RWPE2 (cell line): ENCODE measurements around the gene PEX19.
"Not testable (repeated sequence)": the region's sequence is repeated elsewhere in the genome, so short reads cannot be mapped to it uniquely, and the experiment has no call there.

Experiments
- ATAC-seq: fragments of 200-7000 bp; cut with Tn5 transposase; 3 replicates; pipeline ENCODE4 v1.9.1; 2021; ENCODE audit warnings: low read depth
- DNase-seq: peaks from one replicate; pipeline ENCODE4 v3.0.0-alpha.2; 2020; ENCODE audit warnings: low spot score
- H3K27ac ChIP-seq: fragments of 450-650 bp; 2 replicates; pipeline ENCODE4 v1.5.1; 2017; ENCODE audit warnings: mild to moderate bottlenecking; ENCODE audit not compliant: poor library complexity, severe bottlenecking
- H3K27me3 ChIP-seq: fragments of 250-450 bp; sonication (Bioruptor Pico); 2 replicates; pipeline ENCODE4 v1.5.1; 2021; ENCODE audit warnings: mild to moderate bottlenecking, moderate library complexity; ENCODE audit not compliant: insufficient read depth, poor library complexity, severe bottlenecking
- H3K36me3 ChIP-seq: fragments of 250-450 bp; sonication (Bioruptor Pico); 2 replicates; pipeline ENCODE4 v1.5.1; 2020; ENCODE audit warnings: low read depth, mild to moderate bottlenecking, moderate library complexity
- H3K4me1 ChIP-seq: fragments of 250-450 bp; sonication (Bioruptor Pico); 2 replicates; pipeline ENCODE4 v1.5.1; 2021; ENCODE audit warnings: mild to moderate bottlenecking, moderate library complexity; ENCODE audit not compliant: insufficient read depth, poor library complexity, severe bottlenecking
- H3K4me3 ChIP-seq: fragments of 250-450 bp; sonication (Bioruptor Pico); 2 replicates; pipeline ENCODE4 v1.5.1; 2021; ENCODE audit warnings: mild to moderate bottlenecking, moderate library complexity; ENCODE audit not compliant: severe bottlenecking
- H3K9me3 ChIP-seq: fragments of 250-450 bp; sonication (Bioruptor Pico); 2 replicates; pipeline ENCODE4 v1.5.1; 2021; ENCODE audit warnings: mild to moderate bottlenecking, moderate library complexity; ENCODE audit not compliant: severe bottlenecking
- TF ChIP-seq, protein P1 (sequence below): fragments of 450-650 bp; IDR thresholded peaks from one replicate; pipeline ENCODE4 v1.5.1; 2017; ENCODE audit warnings: mild to moderate bottlenecking, moderate library complexity; ENCODE audit not compliant: poor library complexity, severe bottlenecking

Gene PEX19

DNA sequence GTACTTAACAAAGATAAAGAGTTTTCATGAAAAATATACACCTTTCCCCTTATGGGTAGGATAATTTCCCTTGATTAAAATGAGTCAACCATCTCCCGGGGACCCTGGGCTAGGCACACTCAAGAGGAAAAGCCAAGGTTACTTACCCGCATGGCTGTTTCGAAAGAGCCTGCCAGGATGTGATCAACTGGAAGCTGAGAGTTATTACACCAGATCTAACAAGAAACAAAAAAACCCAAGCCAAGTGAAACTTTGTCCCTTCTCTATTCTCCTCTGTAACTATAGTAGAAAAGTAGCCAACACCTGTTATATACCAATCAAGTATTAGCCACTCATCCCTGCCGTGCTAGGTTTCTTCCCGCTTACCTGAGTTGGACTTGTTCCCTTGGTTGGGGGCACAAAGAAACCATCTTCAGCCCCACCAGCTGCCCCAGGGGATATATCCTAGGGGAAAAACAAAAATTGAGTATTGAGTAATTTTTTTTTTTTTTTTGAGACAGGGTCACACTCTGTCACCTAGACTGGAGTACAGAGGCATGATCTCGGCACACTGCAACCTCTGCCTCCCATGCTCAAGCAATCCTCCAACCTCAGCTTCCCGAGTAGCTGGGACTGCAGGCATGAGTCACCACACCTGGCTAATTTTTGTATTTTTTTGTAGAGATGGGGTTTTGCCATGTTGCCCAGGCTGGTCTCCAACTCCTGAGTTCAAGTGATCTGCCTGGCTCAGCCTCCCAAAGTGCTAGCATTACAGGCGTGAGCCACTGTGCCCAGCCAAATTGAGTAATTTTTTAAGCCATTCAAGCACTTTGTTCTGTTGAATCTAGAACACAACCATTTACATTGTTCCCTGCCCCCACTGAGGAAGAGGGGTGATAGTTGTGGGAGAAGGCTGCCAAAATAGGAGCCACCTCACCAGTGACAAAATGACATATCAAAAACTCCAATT is 8.4 kb upstream of the PEX19 start:
- H3K27ac ChIP-seq = no peak overlapping the region
- H3K36me3 ChIP-seq = peaks cover 99% of the 10 kb centered on the region
- ATAC-seq = no peak

DNA sequence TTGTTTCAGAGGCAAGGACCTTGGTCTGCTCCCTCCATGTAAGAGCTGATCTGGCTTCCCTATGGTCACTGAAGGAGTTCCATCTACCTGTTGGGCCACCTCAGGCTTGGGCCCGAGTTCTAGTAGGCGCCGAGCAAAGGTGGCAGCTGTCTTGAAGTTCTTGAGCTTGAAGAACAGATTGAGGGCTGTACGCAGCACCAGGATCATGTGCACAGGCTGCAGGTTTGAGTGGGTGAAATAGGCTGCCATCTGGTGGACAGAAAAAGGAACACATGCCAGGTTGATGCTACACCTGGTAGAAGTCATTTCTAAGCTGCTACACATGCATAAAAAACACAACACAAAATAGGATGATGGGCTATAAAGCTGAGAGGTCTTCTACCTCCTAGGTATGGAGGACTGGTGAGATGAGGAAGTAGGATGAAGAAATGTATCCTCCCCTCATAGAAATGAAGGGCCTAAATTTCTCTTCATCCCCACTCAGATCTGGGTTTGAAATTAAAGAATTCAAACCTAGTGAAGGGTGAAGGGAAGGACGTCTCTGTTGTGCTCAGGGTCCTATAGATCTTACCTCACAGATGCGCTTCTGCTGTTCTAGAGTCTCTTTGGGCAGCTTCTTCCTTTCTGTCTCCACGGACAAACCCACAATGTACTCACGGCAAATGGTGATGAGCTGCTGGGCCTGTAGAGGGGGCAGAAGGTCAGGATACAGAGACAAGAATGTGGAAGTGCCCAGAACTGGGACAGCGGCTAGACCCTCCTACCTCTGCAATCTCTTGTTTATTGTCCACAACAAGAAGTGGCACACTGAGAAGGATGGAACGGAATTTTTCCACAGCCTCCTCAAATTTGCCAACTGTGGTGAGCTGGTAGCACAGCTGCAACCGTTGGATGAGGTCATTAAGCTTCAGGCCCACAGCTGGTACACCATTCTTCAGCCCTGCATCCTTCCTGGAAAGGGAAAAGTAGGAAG is 6.6 kb upstream of the PEX19 start:
- Histone ChIP-seq H3K4me3 (no peak overlapping the region), H3K27ac (no peak overlapping the region), H3K36me3 (peaks cover 82% of the 10 kb centered on the region), H3K9me3 (no peaks in the 10 kb centered on the region), H3K27me3 (no peaks in the 10 kb centered on the region), H3K4me1 (no peaks in the 10 kb centered on the region)
- TF ChIP-seq, protein P1, sequence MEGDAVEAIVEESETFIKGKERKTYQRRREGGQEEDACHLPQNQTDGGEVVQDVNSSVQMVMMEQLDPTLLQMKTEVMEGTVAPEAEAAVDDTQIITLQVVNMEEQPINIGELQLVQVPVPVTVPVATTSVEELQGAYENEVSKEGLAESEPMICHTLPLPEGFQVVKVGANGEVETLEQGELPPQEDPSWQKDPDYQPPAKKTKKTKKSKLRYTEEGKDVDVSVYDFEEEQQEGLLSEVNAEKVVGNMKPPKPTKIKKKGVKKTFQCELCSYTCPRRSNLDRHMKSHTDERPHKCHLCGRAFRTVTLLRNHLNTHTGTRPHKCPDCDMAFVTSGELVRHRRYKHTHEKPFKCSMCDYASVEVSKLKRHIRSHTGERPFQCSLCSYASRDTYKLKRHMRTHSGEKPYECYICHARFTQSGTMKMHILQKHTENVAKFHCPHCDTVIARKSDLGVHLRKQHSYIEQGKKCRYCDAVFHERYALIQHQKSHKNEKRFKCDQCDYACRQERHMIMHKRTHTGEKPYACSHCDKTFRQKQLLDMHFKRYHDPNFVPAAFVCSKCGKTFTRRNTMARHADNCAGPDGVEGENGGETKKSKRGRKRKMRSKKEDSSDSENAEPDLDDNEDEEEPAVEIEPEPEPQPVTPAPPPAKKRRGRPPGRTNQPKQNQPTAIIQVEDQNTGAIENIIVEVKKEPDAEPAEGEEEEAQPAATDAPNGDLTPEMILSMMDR = peak; percentile 86
- DNase-seq = no peak
- ATAC-seq = peak; percentile 87

More for the DNA sequence above, 8.4 kb upstream of the PEX19 start:
- Histone ChIP-seq H3K27me3 (no peaks in the 10 kb centered on the region), H3K4me1 (no peaks in the 10 kb centered on the region), H3K4me3 (no peak overlapping the region), H3K9me3 (no peaks in the 10 kb centered on the region)
- TF ChIP-seq, protein P1 = no peak
- DNase-seq = no peak

DNA sequence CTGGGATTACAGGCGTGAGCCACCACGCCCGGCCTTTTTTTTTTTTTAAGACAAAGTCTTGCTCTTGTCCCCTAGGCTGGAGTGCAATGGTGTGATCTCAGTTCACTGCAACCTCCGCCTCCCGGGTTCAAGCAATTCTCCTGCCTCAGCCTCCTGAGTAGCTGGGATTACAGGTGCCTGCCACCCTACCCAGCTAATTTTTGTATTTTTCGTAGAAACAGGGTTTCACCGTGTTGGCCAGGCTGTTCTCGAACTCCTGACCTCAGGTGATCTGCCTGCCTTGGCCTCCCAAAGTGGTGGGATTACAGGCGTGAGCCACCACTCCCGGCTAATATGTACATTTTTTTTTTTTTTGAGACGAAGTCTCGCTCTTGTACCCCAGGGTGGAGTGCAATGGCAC is 2.8 kb upstream of the PEX19 start:
- H3K27ac ChIP-seq, DNase-seq, H3K4me1 ChIP-seq, ATAC-seq, H3K27me3 ChIP-seq, H3K4me3 ChIP-seq, H3K9me3 ChIP-seq: not testable (repeated sequence)
- H3K36me3 ChIP-seq = peaks cover 46% of the 10 kb centered on the region

DNA sequence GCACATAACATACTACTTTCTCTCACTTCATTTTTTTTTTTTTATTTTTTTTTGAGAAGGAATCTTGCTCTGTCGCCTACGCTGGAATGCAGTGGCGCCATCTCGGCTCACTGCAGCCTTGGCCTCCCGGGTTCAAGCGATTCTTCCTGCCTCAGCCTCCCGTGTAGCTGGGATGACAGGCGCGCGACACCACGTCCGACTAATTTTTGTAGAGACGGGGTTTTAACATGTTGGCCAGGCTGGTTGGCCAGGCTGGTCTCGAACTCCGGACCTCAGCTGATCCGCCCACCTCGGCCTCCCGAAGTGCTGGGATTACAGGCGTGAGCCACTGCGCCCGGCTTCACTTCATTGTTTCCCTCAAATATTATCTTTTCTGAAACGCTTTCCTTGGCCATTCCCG is 573 bp upstream of the PEX19 start:
- Histone ChIP-seq H3K4me3 (peak overlapping the region; percentile 79), H3K27ac (no peak overlapping the region), H3K27me3 (no peaks in the 10 kb centered on the region), H3K36me3 (peaks cover 46% of the 10 kb centered on the region), H3K9me3 (no peaks in the 10 kb centered on the region), H3K4me1 (no peaks in the 10 kb centered on the region)
- TF ChIP-seq, protein P1 = no peak
- ATAC-seq = no peak
- DNase-seq = no peak

DNA sequence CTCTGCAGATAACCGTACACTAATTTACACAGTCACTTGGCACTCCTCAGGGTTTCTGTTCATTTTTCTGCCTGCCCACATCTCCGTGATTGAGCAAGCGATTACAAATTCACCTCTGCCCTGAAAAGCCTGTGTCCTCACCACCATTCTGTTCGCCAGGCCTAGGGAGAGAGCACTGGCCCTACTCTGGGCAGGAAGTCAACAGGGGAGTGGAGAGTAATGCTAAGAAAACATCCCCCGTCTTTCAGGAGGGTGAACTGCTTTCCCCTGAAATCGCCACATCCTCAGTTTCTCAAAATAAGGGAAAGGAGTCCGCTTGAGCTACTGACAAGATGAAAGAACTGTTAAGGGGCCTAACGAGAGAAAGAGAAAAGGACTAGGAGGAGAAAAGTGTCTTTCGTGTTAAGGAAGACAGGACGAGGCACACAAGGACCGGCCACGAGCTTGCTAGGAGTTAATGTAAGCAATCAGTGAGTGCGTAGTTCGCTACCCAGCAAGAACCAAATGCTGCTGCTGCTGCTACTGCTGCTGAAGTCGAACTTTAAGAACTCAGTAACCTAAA is 632 bp downstream of the PEX19 start:
- Histone ChIP-seq H3K9me3 (no peaks in the 10 kb centered on the region), H3K4me1 (no peaks in the 10 kb centered on the region), H3K36me3 (peaks cover 44% of the 10 kb centered on the region), H3K27me3 (no peaks in the 10 kb centered on the region), H3K27ac (peak overlapping the region; percentile 41), H3K4me3 (peak overlapping the region; percentile 79)
- ATAC-seq (peak; percentile 50), DNase-seq (no peak)
- TF ChIP-seq, protein P1 = no peak
